Skeletal muscle satellite cell (primary cell): ENCODE data around the gene NDUFA13.

Source experiments
- H3K27me3 ChIP-seq: 2 replicates; pipeline ENCODE4 v1.7.0; 2013; ENCODE audit warnings: low read length; ENCODE audit not compliant: control insufficient read depth, insufficient read depth
- H3K36me3 ChIP-seq: 2 replicates; pipeline ENCODE4 v1.7.0; 2013; ENCODE audit warnings: mild to moderate bottlenecking, control low read depth, low read length; ENCODE audit not compliant: insufficient read depth
- H3K4me1 ChIP-seq: 2 replicates; pipeline ENCODE4 v1.7.0; 2013; ENCODE audit warnings: low read length; ENCODE audit not compliant: control insufficient read depth, insufficient read depth
- H3K4me2 ChIP-seq: 2 replicates; pipeline ENCODE4 v1.7.0; 2013; ENCODE audit warnings: mild to moderate bottlenecking, low read length
- H3K4me3 ChIP-seq: 2 replicates; pipeline ENCODE4 v1.7.0; 2013; ENCODE audit warnings: low read length
- H3K9ac ChIP-seq: 2 replicates; pipeline ENCODE4 v1.7.0; 2013; ENCODE audit warnings: mild to moderate bottlenecking, low read depth, low read length, moderate library complexity
- H3K9me3 ChIP-seq: replicated peaks from 2 replicates; pipeline ENCODE4 v1.7.0; 2013; ENCODE audit warnings: mild to moderate bottlenecking, control low read depth, low read length

Gene NDUFA13

DNA sequence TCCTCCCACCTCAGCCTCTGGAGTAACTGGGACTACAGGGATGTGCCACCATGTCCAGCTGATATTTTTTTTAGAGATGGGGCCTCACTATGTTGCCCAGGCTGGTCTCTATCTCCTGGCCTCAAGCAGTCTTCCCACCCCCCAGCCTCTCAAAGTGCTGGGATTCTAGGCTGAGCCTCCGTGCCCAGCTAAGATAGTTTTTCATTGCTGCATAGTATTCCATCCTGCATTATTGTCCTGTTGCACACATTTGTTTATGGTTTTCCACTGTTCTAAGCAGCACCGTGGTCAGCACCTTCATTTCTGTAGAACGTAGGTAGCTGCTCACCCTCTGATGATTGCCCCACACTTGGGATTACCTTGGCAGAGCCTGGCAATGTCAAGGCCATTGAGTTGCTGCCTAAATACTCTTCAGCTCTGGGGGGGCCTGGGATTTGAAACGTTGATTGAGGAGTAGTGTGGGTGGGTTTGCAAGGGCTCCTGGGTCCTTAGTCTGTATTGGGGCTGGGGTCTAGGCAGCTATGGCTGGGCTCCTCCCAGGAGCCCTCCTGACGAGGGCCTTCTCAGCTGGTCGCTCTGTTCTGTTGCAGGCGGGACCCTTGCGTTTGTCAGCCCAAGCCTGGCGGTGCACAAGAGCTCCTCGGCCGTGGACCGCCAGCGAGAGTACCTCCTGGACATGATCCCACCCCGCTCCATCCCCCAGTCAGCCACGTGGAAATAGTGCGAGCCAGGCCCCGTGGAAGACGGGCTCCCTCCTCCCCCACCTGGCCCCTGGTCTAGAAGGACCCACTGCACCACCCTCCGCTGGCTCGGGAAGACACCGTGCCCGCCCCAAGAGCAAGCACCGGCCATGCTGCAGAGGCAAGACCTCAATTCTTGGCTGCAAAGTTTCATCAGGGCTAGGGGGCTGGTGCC, 11.0 kb upstream of the NDUFA13 start:
- no peaks in the 10 kb centered on the region for H3K4me1 ChIP-seq
- H3K4me2 ChIP-seq = no peak overlapping the region
- H3K36me3 ChIP-seq = peaks cover 81% of the 10 kb centered on the region
- H3K9me3 ChIP-seq = no peaks in the 10 kb centered on the region
- no peak overlapping the region for H3K4me3 ChIP-seq
- H3K9ac ChIP-seq = no peak overlapping the region
- no peaks in the 10 kb centered on the region for H3K27me3 ChIP-seq

DNA sequence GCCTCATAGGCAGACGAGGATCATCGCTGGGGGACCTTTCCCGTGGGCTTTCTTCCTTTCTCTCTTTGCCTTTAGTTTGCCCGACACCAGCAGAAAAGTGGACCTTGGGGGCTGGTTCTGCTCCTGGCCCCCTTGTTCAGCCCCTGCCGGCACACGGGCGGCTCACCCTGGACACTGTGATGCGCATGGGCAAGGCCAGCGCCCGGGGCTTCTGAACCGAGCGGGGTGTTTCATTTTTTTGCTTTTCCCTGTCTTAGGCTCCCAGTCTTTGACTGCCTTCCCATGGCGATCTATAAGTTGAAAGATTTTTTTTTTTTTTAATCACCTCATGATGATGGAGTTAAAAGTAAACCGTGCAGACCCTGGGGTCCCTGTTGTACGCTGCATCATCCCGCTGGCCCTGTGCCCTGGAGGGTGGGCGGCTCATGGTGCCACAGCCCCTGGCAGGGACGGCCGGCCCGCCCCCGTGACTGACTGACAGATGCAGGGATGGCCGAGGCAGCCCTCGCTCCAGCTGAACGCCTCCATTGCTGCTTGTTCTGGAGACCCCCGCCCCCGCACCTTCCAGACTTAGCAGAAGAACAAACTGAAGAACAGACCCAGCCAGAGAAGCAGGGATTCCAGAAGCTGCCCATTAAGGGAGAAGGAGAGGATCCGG, 10.2 kb upstream of the NDUFA13 start:
- H3K9ac ChIP-seq = no peak overlapping the region

GRCh38 chr19:19506592-19506991, 9.4 kb upstream of the NDUFA13 start:
- H3K4me2 ChIP-seq = no peak overlapping the region
- H3K9ac ChIP-seq = no peak overlapping the region
- no peak overlapping the region for H3K4me3 ChIP-seq
- no peaks in the 10 kb centered on the region for H3K9me3 ChIP-seq
- peaks cover 66% of the 10 kb centered on the region for H3K36me3 ChIP-seq
- H3K27me3 ChIP-seq = no peaks in the 10 kb centered on the region
- H3K4me1 ChIP-seq = no peaks in the 10 kb centered on the region

More for the DNA sequence above, 10.2 kb upstream of the NDUFA13 start:
- H3K4me3 ChIP-seq = no peak overlapping the region
- no peaks in the 10 kb centered on the region for H3K27me3 ChIP-seq
- no peaks in the 10 kb centered on the region for H3K9me3 ChIP-seq
- no peaks in the 10 kb centered on the region for H3K4me1 ChIP-seq
- H3K4me2 ChIP-seq = no peak overlapping the region
- peaks cover 73% of the 10 kb centered on the region for H3K36me3 ChIP-seq

- peaks cover 58% of the 10 kb centered on the region for H3K36me3 ChIP-seq
Measured at GRCh38 chr19:19507354-19507753, 8.7 kb upstream of the NDUFA13 start.

GRCh38 chr19:19508217-19508616, 7.8 kb upstream of the NDUFA13 start:
- Histone ChIP-seq H3K4me2 (no peak overlapping the region), H3K36me3 (peaks cover 50% of the 10 kb centered on the region), H3K27me3 (no peaks in the 10 kb centered on the region), H3K9me3 (no peaks in the 10 kb centered on the region), H3K4me3 (no peak overlapping the region), H3K9ac (no peak overlapping the region), H3K4me1 (no peaks in the 10 kb centered on the region)

More at GRCh38 chr19:19507354-19507753, 8.7 kb upstream of the NDUFA13 start:
- no peak overlapping the region for H3K4me2 ChIP-seq
- no peaks in the 10 kb centered on the region for H3K27me3 ChIP-seq
- no peak overlapping the region for H3K9ac ChIP-seq
- H3K9me3 ChIP-seq = no peaks in the 10 kb centered on the region
- no peak overlapping the region for H3K4me3 ChIP-seq
- H3K4me1 ChIP-seq = no peaks in the 10 kb centered on the region

DNA sequence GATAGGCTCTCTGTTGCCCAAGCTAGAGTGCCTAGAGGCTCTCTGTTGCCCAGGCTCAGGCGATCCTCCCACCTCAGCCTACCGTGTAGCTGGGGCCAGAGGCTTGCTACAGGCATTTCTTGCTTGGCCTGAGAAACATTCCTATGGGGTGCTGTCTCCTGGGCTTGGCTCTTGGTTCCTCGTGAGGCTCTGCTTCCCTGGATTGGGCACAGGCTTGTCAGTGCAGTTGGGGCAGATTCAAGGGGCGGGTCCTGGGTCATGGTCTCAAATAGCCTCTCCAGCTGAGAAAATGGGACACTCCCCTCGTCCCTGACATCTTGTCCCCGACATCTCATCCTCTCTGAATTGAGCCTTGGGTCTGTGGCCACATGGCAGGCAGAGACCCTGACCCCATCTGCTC, 5.6 kb upstream of the NDUFA13 start:
- no peaks in the 10 kb centered on the region for H3K27me3 ChIP-seq
- H3K9me3 ChIP-seq = no peaks in the 10 kb centered on the region
- peaks cover 28% of the 10 kb centered on the region for H3K36me3 ChIP-seq
- H3K4me2 ChIP-seq = no peak overlapping the region
- no peak overlapping the region for H3K4me3 ChIP-seq
- H3K9ac ChIP-seq = no peak overlapping the region
- H3K4me1 ChIP-seq = peaks cover 3% of the 10 kb centered on the region

DNA sequence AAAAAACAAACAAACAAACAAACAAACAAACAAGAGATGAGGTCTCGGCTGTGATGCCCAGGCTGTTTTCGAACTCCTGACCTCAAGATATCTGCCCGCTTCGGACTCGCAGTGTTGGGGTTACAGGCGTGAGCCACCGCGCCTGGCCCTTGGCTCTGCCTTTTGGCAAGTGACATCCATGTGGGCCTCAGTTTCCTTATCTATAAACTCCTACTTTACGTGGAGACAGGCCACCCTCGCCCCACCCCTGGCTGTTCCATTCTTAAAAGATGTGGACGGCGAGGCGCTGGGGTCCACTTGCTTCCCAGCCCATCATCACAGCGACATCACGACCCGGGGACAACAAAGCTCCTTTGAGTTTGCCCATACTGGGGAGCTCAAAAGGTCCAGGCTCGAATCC, 2.3 kb upstream of the NDUFA13 start:
- Histone ChIP-seq H3K36me3 (peaks cover under 1% of the 10 kb centered on the region), H3K4me2 (no peak overlapping the region), H3K27me3 (no peaks in the 10 kb centered on the region), H3K9ac (no peak overlapping the region), H3K9me3 (no peaks in the 10 kb centered on the region), H3K4me1 (peaks cover 17% of the 10 kb centered on the region), H3K4me3 (no peak overlapping the region)

DNA sequence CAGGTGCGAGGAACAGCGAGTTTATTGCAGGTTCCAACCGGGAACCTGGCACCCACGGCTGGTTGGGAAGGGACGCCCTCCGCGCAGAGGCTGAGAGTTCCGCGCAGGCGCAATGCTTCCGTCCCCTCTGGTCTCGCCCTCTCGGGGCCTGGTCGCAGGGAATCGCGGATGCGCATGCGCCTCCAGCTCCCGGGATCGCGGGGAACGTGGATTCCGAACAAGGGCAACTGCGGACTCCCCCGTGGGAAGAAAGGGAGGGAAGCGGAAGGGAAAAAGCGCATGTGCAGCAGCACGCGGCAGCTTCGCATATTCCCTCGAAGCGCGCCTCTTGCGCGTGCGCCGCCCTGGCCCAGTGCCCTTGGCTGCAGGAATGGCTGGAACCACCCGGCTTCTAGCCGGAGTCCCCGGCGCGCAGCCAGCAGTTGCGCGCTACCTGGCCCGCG, 1.8 kb upstream of the NDUFA13 start:
- Histone ChIP-seq H3K27me3 (no peaks in the 10 kb centered on the region), H3K4me1 (peaks cover 17% of the 10 kb centered on the region), H3K4me2 (no peak overlapping the region), H3K36me3 (peaks cover under 1% of the 10 kb centered on the region), H3K9me3 (no peaks in the 10 kb centered on the region), H3K9ac (no peak overlapping the region), H3K4me3 (no peak overlapping the region)

DNA sequence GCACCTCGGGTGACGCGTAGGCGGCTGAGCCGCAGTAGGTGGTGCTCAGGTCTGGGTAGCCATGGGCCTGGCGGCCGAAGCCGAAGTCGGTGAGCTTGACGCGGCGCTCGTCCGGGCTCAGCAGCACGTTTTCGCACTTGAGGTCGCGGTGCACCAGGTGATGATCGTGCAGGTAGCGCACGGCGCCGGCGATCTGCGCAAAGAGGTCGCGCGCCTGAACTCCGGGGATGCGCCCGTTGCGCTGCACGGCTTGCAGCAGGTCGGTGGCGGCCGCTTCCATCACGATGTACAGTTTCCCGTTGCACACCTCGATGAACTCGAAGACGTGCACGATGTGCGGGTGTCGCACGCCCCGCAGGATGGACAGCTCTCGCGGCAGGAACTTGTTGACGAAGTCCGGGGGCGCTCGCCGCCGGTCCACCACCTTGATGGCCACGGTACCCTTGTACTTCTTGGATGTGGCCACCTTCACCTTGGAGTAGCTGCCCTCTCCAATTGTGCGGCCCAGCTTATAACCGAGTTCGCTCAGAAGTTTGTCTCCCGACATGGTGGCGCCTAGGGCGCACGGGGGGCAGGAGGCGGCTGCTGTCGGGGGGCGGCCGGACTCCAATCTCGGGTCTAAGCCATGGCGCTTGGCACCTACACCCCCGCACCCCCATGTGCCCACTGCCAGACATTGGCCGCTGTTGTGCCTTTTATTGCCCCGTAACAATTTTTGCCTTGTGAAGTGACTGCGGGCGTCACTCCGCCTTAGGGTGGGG, 964 bp upstream of the NDUFA13 start, which contains the start of gene TSSK6:
Gene TSSK6 (minus strand): TSS at position 668 of the 761 bp plus-strand sequence. CDS start 121 bp downstream, at position 547.
- Histone ChIP-seq H3K9ac (peak within 1 kb of the TSS; percentile 84), H3K4me1 (peaks cover 17% of the 10 kb centered on the region), H3K4me2 (peak within 1 kb of the TSS; percentile 88), H3K4me3 (peak within 1 kb of the TSS; percentile 97), H3K9me3 (no peaks in the 10 kb centered on the region), H3K36me3 (peaks cover 7% of the 10 kb centered on the region), H3K27me3 (no peaks in the 10 kb centered on the region)

- Histone ChIP-seq H3K4me2 (peak overlapping the region; percentile 88), H3K9ac (peak overlapping the region; percentile 84), H3K36me3 (peaks cover 12% of the 10 kb centered on the region), H3K4me1 (peaks cover 17% of the 10 kb centered on the region), H3K4me3 (peak overlapping the region; percentile 97), H3K9me3 (no peaks in the 10 kb centered on the region), H3K27me3 (no peaks in the 10 kb centered on the region)
Measured at GRCh38 chr19:19517235-19517619, 1.2 kb downstream of the NDUFA13 start.

GRCh38 chr19:19520989-19521388, 5.0 kb downstream of the NDUFA13 start:
- Histone ChIP-seq H3K4me2 (no peak overlapping the region), H3K4me3 (no peak overlapping the region), H3K9me3 (no peaks in the 10 kb centered on the region), H3K27me3 (no peaks in the 10 kb centered on the region), H3K36me3 (peaks cover 16% of the 10 kb centered on the region), H3K4me1 (peaks cover 11% of the 10 kb centered on the region), H3K9ac (no peak overlapping the region)
